PFSK-1 (cell line): ENCODE data around the gene NOL4L.

ENCODE experiments used
- FOXP2 ChIP-seq: optimal IDR thresholded peaks from 2 replicates; pipeline ENCODE3; 2011; ENCODE audit warnings: borderline replicate concordance, control low read depth, inconsistent platforms; ENCODE audit not compliant: insufficient read depth; ENCODE audit errors: extremely low read length, extremely low read depth
- POLR2AphosphoS5 ChIP-seq: IDR thresholded peaks from 2 replicates; pipeline ENCODE4 v1.6.1; 2012; ENCODE audit warnings: low read depth, mild to moderate bottlenecking, control low read depth, low read length, moderate library complexity
- SIN3A ChIP-seq: IDR thresholded peaks from 2 replicates; pipeline ENCODE4 v1.6.1; 2012; ENCODE audit warnings: mild to moderate bottlenecking, low read length, moderate library complexity, borderline replicate concordance; ENCODE audit not compliant: insufficient read depth
- TAF1 ChIP-seq: IDR thresholded peaks from 2 replicates; pipeline ENCODE4 v1.6.1; 2012; ENCODE audit warnings: low read length, control low read depth, borderline replicate concordance; ENCODE audit not compliant: insufficient read depth
- TF ChIP-seq, protein P1 (sequence below), 2 experiments: IDR thresholded peaks; 2 replicates each; pipeline versions ENCODE4 v1.6.1 to v1.8.0; 2011 to 2012; ENCODE audit warnings: low read depth in 2 of 2, low read length in 2 of 2, control low read depth in 1 of 2, inconsistent platforms in 1 of 2, mild to moderate bottlenecking in 1 of 2, moderate library complexity in 1 of 2; ENCODE audit not compliant: insufficient read depth in 1 of 2

The NOL4L gene

GRCh38 chr20:32588040-32588439 is 2.9 kb upstream of the NOL4L start:
- TF ChIP-seq POLR2AphosphoS5 = no peak
- TF ChIP-seq TAF1 = no peak
- TF ChIP-seq, protein P1, sequence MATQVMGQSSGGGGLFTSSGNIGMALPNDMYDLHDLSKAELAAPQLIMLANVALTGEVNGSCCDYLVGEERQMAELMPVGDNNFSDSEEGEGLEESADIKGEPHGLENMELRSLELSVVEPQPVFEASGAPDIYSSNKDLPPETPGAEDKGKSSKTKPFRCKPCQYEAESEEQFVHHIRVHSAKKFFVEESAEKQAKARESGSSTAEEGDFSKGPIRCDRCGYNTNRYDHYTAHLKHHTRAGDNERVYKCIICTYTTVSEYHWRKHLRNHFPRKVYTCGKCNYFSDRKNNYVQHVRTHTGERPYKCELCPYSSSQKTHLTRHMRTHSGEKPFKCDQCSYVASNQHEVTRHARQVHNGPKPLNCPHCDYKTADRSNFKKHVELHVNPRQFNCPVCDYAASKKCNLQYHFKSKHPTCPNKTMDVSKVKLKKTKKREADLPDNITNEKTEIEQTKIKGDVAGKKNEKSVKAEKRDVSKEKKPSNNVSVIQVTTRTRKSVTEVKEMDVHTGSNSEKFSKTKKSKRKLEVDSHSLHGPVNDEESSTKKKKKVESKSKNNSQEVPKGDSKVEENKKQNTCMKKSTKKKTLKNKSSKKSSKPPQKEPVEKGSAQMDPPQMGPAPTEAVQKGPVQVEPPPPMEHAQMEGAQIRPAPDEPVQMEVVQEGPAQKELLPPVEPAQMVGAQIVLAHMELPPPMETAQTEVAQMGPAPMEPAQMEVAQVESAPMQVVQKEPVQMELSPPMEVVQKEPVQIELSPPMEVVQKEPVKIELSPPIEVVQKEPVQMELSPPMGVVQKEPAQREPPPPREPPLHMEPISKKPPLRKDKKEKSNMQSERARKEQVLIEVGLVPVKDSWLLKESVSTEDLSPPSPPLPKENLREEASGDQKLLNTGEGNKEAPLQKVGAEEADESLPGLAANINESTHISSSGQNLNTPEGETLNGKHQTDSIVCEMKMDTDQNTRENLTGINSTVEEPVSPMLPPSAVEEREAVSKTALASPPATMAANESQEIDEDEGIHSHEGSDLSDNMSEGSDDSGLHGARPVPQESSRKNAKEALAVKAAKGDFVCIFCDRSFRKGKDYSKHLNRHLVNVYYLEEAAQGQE (IDR thresholded peaks at IDR 0.05; ENCODE audit: insufficient read depth in 1 of 2, low read depth in 2 of 2, low read length in 2 of 2) = no peak

GRCh38 chr20:32586291-32586690 is 1.2 kb upstream of the NOL4L start:
- no peak for TF ChIP-seq POLR2AphosphoS5
- TF ChIP-seq, protein P1 (IDR thresholded peaks at IDR 0.05; ENCODE audit: insufficient read depth in 1 of 2, low read depth in 2 of 2, low read length in 2 of 2) = no peak
- no peak for TF ChIP-seq SIN3A
- no peak for TF ChIP-seq TAF1
- TF ChIP-seq FOXP2 = no peak

DNA sequence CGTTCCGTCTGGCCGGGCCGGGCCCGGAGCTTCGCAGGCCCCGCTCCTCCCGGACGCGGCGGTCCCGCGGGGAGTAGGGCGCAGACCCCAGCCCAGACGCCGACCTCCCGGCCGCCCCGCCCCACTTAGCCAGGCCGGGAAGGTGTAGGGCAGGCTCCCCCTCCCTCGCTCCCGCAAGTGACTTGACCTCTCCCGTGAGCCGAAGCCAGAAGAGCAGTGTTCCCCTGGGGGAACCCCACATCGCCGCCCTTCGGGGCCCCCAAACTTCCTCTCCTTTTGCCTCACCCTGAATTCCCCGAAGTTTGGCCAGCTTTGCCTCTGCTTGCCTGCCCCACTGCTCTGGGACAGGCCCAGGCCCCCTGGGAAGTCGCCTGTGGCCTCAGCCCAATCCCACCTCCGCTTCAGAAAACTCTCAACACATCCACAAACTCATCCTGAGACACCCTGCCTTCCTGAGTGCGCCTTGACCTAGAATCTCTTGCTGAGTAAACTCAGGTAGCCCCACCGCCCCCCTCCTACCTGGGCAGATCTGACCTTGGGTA is 524 bp upstream of the NOL4L start:
- TF ChIP-seq FOXP2 = no peak
- TF ChIP-seq SIN3A = no peak
- TF ChIP-seq, protein P1 (IDR thresholded peaks at IDR 0.05; ENCODE audit: insufficient read depth in 1 of 2, low read depth in 2 of 2, low read length in 2 of 2) = no peak
- no peak for TF ChIP-seq TAF1
- TF ChIP-seq POLR2AphosphoS5 = no peak

GRCh38 chr20:32583581-32584070 is 1.5 kb downstream of the NOL4L start:
- no peak for TF ChIP-seq TAF1
- TF ChIP-seq FOXP2 = no peak
- TF ChIP-seq, protein P1 (IDR thresholded peaks at IDR 0.05; ENCODE audit: insufficient read depth in 1 of 2, low read depth in 2 of 2, low read length in 2 of 2) = no peak
- TF ChIP-seq SIN3A = no peak
- no peak for TF ChIP-seq POLR2AphosphoS5
